Keratinocyte (primary cell): ENCODE results near the gene SHKBP1. TPM values are rescaled to one million over a fixed set of nuclear protein-coding genes. Genes with fewer than 3 reads are reported as not detected.

Experiments used
- DNase-seq: peaks from one replicate; pipeline ENCODE4 v3.0.0-alpha.2; 2011; ENCODE audit warnings: low read depth, missing footprints, low spot score
- FAIRE-seq: peaks from 2 replicates; lab custom pipeline; 2011; peaks lifted over from hg19 to GRCh38; lab: Jason Lieb, UNC
- H2AFZ ChIP-seq: 2 replicates; pipeline ENCODE4 v1.6.0; 2012; ENCODE audit warnings: low read length, control low read depth, inconsistent platforms; ENCODE audit not compliant: control insufficient read depth
- H3K27ac ChIP-seq: 2 replicates; pipeline ENCODE4 v1.5.1; 2011; ENCODE audit warnings: low read length; ENCODE audit not compliant: control insufficient read depth, insufficient read depth
- H3K27me3 ChIP-seq: 3 replicates; pipeline ENCODE4 v1.6.0; 2011; ENCODE audit warnings: low read length; ENCODE audit not compliant: control insufficient read depth, insufficient read depth; ENCODE audit errors: extremely low read depth
- H3K36me3 ChIP-seq, 2 experiments: 2 replicates in 1 of 2; 3 replicates in 1 of 2; pipeline ENCODE4 v1.5.1; 2011; ENCODE audit warnings: low read length in 2 of 2, mild to moderate bottlenecking in 1 of 2; ENCODE audit not compliant: control insufficient read depth in 2 of 2, insufficient read depth in 2 of 2; ENCODE audit errors: extremely low read depth in 1 of 2
- H3K4me1 ChIP-seq: 3 replicates; pipeline ENCODE4 v1.5.1; 2011; ENCODE audit warnings: low read length; ENCODE audit not compliant: control insufficient read depth, insufficient read depth; ENCODE audit errors: extremely low read depth
- H3K4me2 ChIP-seq: 3 replicates; pipeline ENCODE4 v1.6.0; 2011; ENCODE audit warnings: low read depth, low read length; ENCODE audit not compliant: control insufficient read depth, insufficient read depth; ENCODE audit errors: extremely low read depth
- H3K4me3 ChIP-seq, 3 experiments: fragments of 200-600 bp in 1 of 3; sonication (generic) in 1 of 3; 2 replicates in 2 of 3; 3 replicates in 1 of 3; pipeline ENCODE4 v1.5.1; 2011 to 2016; ENCODE audit warnings: low read length in 3 of 3, mild to moderate bottlenecking in 3 of 3, control low read depth in 2 of 3, inconsistent platforms in 1 of 3, low read depth in 1 of 3, mixed read lengths in 1 of 3, mixed run types in 1 of 3, moderate library complexity in 1 of 3; ENCODE audit not compliant: control insufficient read depth in 2 of 3, insufficient read depth in 2 of 3; ENCODE audit errors: extremely low read depth in 1 of 3
- H3K79me2 ChIP-seq: 2 replicates; pipeline ENCODE4 v1.6.0; 2012; ENCODE audit warnings: low read length; ENCODE audit not compliant: control insufficient read depth, insufficient read depth
- H3K9ac ChIP-seq: 3 replicates; pipeline ENCODE4 v1.6.0; 2011; ENCODE audit warnings: low read length; ENCODE audit not compliant: control insufficient read depth, insufficient read depth; ENCODE audit errors: extremely low read depth
- H3K9me1 ChIP-seq: 3 replicates; pipeline ENCODE4 v1.6.0; 2011; ENCODE audit warnings: low read length; ENCODE audit not compliant: control insufficient read depth, insufficient read depth; ENCODE audit errors: extremely low read depth
- H3K9me3 ChIP-seq: 2 replicates; pipeline ENCODE4 v1.5.1; 2012; ENCODE audit warnings: low read depth, low read length; ENCODE audit not compliant: control insufficient read depth
- H4K20me1 ChIP-seq: 3 replicates; pipeline ENCODE4 v1.6.0; 2011; ENCODE audit warnings: low read length; ENCODE audit not compliant: control insufficient read depth, insufficient read depth; ENCODE audit errors: extremely low read depth
- EZH2 ChIP-seq: IDR thresholded peaks from one replicate; pipeline ENCODE4 v1.6.1; 2012; ENCODE audit warnings: inconsistent platforms, mild to moderate bottlenecking, low read length, moderate library complexity
- dilution Hi-C: fragments of 300-500 bp; cut with MboI; formaldehyde crosslinking; loops from one replicate; pipeline ENCODE4 v1.7.0; 2020; ENCODE audit warnings: low sequenced_read_pairs; ENCODE audit not compliant: extremely low pct_ligation_motif_present
- polyA plus RNA-seq, 5 experiments: library from polyadenylated mRNA; depleted of rRNA in 3 of 5; stranded (reverse) in 3 of 5; stranded (forward) in 1 of 5; unstranded in 1 of 5; fragments of >200 nt; gene quantifications; 1 replicate in 1 of 5; 2 replicates in 3 of 5; 3 replicates in 1 of 5; pipeline versions ENCODE4 v1.2.1 to v1.2.3, GENCODE V29; 2011 to 2012; ENCODE audit warnings: missing spikeins in 2 of 5, low read depth in 1 of 5, low replicate concordance in 1 of 5
- TF ChIP-seq, protein P1 (sequence below), 3 experiments: IDR thresholded peaks in 1 of 3; conservative IDR thresholded peaks in 1 of 3; optimal IDR thresholded peaks in 1 of 3; 2 replicates in 2 of 3; 3 replicates in 1 of 3; pipeline versions ENCODE3 to v1.5.1; 2011; ENCODE audit warnings: low read length in 3 of 3, mild to moderate bottlenecking in 3 of 3, moderate library complexity in 2 of 3, control low read depth in 1 of 3, inconsistent platforms in 1 of 3; ENCODE audit not compliant: insufficient read depth in 2 of 3; ENCODE audit errors: extremely low read depth in 1 of 3

The SHKBP1 gene
- polyA plus RNA-seq, 1 donor (not counting 4 experiments of a cell fraction or from before 2014, with no cell fraction given): 20.2 TPM

DNA sequence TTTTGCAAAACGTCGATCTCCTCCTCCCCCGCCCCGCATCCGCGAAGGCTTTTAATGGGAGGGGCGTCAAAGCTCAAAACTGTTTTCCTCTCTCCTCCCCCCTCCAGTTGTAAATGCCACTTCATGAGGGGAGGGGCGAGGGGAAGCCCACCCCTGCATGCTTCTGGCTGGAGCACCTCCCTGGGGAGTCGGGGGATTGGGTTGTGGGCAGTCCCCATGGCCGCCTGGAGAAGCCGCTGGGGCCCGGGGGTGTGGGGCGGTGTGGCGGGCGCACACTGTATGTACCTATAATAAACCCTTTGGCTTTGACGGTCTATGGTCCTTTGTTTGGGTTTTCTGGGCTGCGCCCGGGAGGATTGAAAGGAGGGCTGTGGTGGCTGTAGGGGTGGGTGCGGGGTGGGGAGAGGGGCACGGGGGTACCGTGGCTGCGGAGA lies 505 bp upstream of the SHKBP1 start:
- peaks cover 4 to 7% of the 10 kb centered on the region in 2 experiments for H3K36me3 ChIP-seq
- H3K79me2 ChIP-seq: peaks cover 4% of the 10 kb centered on the region
- H3K9me3 ChIP-seq: no peaks in the 10 kb centered on the region
- FAIRE-seq (no peak), DNase-seq (no peak)
- H3K4me2 ChIP-seq: peak overlapping the region; percentile 25
- H3K27ac ChIP-seq: no peak overlapping the region
- TF ChIP-seq, protein P1, sequence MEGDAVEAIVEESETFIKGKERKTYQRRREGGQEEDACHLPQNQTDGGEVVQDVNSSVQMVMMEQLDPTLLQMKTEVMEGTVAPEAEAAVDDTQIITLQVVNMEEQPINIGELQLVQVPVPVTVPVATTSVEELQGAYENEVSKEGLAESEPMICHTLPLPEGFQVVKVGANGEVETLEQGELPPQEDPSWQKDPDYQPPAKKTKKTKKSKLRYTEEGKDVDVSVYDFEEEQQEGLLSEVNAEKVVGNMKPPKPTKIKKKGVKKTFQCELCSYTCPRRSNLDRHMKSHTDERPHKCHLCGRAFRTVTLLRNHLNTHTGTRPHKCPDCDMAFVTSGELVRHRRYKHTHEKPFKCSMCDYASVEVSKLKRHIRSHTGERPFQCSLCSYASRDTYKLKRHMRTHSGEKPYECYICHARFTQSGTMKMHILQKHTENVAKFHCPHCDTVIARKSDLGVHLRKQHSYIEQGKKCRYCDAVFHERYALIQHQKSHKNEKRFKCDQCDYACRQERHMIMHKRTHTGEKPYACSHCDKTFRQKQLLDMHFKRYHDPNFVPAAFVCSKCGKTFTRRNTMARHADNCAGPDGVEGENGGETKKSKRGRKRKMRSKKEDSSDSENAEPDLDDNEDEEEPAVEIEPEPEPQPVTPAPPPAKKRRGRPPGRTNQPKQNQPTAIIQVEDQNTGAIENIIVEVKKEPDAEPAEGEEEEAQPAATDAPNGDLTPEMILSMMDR (optimal IDR thresholded peaks at IDR 0.05 in 1 of 3, IDR thresholded peaks at IDR 0.05 in 1 of 3, conservative IDR thresholded peaks at IDR 0.05 in 1 of 3; ENCODE audit: extremely low read depth in 1 of 3, insufficient read depth in 2 of 3, low read length in 3 of 3): no peak
- no peak for TF ChIP-seq EZH2
- no peaks in the 10 kb centered on the region for H3K27me3 ChIP-seq
- H2AFZ ChIP-seq: peak overlapping the region; percentile 68
- peak overlapping the region; percentile 71 to 89 (median 79) for H3K4me3 ChIP-seq
- dilution Hi-C loops: no loop called here
- H3K4me1 ChIP-seq: peaks cover 6% of the 10 kb centered on the region
- peak overlapping the region; percentile 61 for H3K9ac ChIP-seq
- no peaks in the 10 kb centered on the region for H4K20me1 ChIP-seq
- peaks cover 3% of the 10 kb centered on the region for H3K9me1 ChIP-seq

DNA sequence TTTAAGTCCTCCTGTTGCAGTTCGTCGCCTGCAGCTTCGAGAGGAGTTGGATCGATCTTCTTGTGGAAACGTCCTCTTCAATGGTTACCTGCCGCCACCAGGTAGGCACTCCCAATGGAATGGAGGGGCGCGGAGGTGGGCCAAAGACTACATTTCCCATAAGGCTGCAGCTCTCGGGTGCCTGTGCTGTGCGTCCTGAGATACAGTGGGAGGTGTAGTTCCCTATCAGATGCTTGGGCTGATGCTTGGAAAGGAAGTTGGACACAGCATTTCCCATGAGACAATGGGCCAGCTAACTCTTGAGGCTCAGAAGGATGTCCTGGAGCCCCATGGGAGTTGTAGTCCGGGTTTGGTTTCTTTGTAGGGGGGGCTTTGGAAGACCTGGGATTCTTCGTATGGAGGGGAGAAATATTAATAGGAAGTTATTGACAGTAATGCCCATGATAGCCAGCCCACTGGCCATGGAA lies 1.8 kb downstream of the SHKBP1 start:
- Histone ChIP-seq H3K4me3 (no peak overlapping the region), H3K36me3 (peaks cover 4 to 12% of the 10 kb centered on the region in 2 experiments), H3K4me1 (peaks cover 6% of the 10 kb centered on the region), H3K9me1 (peaks cover 3% of the 10 kb centered on the region), H3K9ac (no peak overlapping the region), H3K79me2 (peaks cover 4% of the 10 kb centered on the region), H2AFZ (no peak overlapping the region), H3K27me3 (no peaks in the 10 kb centered on the region), H3K27ac (no peak overlapping the region), H3K4me2 (no peak overlapping the region), H4K20me1 (no peaks in the 10 kb centered on the region), H3K9me3 (no peaks in the 10 kb centered on the region)
- DNase-seq (no peak), FAIRE-seq (no peak)
- TF ChIP-seq, protein P1 (optimal IDR thresholded peaks at IDR 0.05 in 1 of 3, IDR thresholded peaks at IDR 0.05 in 1 of 3, conservative IDR thresholded peaks at IDR 0.05 in 1 of 3; ENCODE audit: extremely low read depth in 1 of 3, insufficient read depth in 2 of 3, low read length in 3 of 3): no peak
- no peak for TF ChIP-seq EZH2
- dilution Hi-C loops: no loop called here
